ENCODE data around the gene HTRA1. TPM values are rescaled to one million over a fixed set of nuclear protein-coding genes. Genes with fewer than 3 reads are reported as not detected.

The HTRA1 gene
- total RNA-seq, 1 donor from 2014 or later = not detected

DNA sequence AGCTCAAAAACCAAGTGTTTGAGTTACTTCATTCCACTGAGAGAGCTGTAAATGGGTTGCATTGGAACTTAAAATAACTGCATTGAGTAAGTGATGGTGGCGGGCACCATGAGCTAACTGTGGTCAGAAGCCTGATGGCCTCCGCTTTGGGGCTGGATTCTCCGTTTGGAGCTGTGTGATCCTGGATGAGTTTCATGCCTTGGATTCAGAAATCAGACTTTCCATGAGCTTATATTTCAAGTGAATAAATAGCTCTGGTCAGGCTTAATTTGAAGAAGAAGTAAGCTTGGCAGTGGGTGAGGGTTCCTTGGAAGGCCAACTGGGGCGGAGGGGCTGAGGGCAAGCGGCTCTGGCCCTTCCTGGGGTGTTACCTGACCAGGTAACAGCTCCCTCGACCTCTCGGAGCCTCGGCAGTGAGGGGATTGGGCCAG lies 5.6 kb downstream of the HTRA1 start:
- ChIA-PET POLR2A (no interaction called here), CTCF (no interaction called here)
- Mint-ChIP-seq H3K27me3 (peaks cover 33% of the 10 kb centered on the region), H3K4me1 (peaks cover 10% of the 10 kb centered on the region), H3K4me3 (no peak overlapping the region), H3K36me3 (ENCODE audit: low read depth) (no peaks in the 10 kb centered on the region), H3K27ac (no peak overlapping the region), H3K9me3 (no peaks in the 10 kb centered on the region)
- TF ChIP-seq, protein P1, sequence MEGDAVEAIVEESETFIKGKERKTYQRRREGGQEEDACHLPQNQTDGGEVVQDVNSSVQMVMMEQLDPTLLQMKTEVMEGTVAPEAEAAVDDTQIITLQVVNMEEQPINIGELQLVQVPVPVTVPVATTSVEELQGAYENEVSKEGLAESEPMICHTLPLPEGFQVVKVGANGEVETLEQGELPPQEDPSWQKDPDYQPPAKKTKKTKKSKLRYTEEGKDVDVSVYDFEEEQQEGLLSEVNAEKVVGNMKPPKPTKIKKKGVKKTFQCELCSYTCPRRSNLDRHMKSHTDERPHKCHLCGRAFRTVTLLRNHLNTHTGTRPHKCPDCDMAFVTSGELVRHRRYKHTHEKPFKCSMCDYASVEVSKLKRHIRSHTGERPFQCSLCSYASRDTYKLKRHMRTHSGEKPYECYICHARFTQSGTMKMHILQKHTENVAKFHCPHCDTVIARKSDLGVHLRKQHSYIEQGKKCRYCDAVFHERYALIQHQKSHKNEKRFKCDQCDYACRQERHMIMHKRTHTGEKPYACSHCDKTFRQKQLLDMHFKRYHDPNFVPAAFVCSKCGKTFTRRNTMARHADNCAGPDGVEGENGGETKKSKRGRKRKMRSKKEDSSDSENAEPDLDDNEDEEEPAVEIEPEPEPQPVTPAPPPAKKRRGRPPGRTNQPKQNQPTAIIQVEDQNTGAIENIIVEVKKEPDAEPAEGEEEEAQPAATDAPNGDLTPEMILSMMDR (IDR thresholded peaks at IDR 0.05) = no peak
- intact Hi-C loops (cut with micrococcal nuclease) = no loop called here
- no peak for DNase-seq
- no peak for ATAC-seq (ENCODE audit: low read depth)

DNA sequence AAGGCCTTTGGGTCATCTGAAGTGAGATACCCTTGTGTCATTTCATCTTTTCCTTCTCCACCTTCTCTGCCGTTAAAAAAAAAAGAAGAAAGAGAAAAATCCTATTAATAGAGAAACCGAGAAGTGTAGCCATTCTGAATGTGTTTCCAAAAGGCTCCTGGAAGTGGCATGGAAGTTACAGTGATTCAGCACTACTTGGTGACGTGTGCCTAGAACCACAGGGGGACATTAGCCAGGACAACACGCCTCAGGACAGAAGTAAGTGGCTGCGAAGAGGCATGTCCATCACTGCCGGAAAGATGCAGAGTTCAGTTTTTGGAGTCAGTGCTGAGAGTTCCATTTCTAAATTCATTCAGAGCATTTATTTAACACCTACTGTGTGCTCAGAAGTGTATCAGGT lies 6.3 kb downstream of the HTRA1 start:
- CTCF ChIA-PET = no interaction called here
- ATAC-seq (ENCODE audit: low read depth) = no peak

GRCh38 chr10:122468307-122468925 lies 7.1 kb downstream of the HTRA1 start:
- CTCF ChIA-PET = no interaction called here
- Mint-ChIP-seq H3K27ac (no peak overlapping the region), H3K36me3 (ENCODE audit: low read depth) (no peaks in the 10 kb centered on the region), H3K4me3 (no peak overlapping the region), H3K4me1 (peaks cover 2% of the 10 kb centered on the region), H3K9me3 (no peaks in the 10 kb centered on the region), H3K27me3 (peaks cover 27% of the 10 kb centered on the region)
- TF ChIP-seq, protein P1 (IDR thresholded peaks at IDR 0.05) = no peak
- ATAC-seq (ENCODE audit: low read depth) (no peak), DNase-seq (no peak)
- intact Hi-C loops (cut with micrococcal nuclease) = no loop called here
- POLR2A ChIA-PET = no interaction called here

More for the DNA sequence above, 6.3 kb downstream of the HTRA1 start:
- POLR2A ChIA-PET = no interaction called here
- intact Hi-C loops (cut with micrococcal nuclease) = no loop called here
- H3K4me3 Mint-ChIP-seq = no peak overlapping the region
- H3K36me3 Mint-ChIP-seq (ENCODE audit: low read depth) = no peaks in the 10 kb centered on the region
- no peak for DNase-seq
- no peak overlapping the region for H3K27ac Mint-ChIP-seq
- peaks cover 28% of the 10 kb centered on the region for H3K27me3 Mint-ChIP-seq
- peaks cover 5% of the 10 kb centered on the region for H3K4me1 Mint-ChIP-seq
- TF ChIP-seq, protein P1 (IDR thresholded peaks at IDR 0.05) = no peak
- H3K9me3 Mint-ChIP-seq = no peaks in the 10 kb centered on the region

DNA sequence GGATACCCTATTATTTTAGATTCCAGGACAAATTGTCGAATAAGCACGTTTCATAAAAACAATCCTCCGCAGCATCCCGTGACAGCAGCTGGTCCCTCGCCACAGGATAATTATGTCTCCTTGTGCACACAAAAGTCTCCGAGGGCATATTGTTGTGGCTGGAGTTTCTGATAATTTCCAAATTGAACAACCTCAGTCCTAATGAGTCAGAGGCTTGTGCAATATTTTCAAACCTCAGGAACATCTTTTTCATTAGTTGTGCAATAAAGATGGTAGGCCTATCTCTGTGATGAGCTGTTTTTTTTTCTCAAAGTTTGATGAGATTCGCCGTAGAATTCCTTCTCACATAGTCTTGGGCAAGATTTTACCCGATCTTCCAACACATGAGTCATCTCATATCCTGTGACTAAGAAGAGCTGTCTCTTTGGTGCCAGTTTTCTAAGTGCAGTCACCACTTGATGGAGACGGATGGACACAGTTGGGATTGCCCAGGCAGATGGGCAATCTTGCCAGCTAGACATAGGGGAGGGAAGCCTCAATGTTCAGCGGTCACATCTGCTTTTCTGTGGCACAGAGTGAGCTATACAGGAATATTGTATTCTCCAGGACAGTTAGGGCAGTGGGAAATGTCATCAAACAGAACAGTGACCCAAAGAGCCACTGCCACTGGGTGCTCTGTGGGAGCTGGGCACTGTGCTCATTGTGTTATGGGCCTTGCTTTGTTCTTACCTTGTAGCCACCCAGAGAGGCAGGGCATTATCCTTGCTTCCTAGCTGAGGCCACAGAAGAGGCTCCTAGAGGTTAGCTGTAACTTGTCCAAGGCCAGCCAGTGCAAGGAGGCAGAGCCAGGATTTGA lies 7.8 kb downstream of the HTRA1 start:
- H3K9me3 Mint-ChIP-seq = no peaks in the 10 kb centered on the region
- no peak overlapping the region for H3K4me3 Mint-ChIP-seq
- ATAC-seq (ENCODE audit: low read depth) = no peak
- POLR2A ChIA-PET = no interaction called here
- peaks cover 20% of the 10 kb centered on the region for H3K27me3 Mint-ChIP-seq
- TF ChIP-seq, protein P1 (IDR thresholded peaks at IDR 0.05) = no peak
- no peaks in the 10 kb centered on the region for H3K36me3 Mint-ChIP-seq (ENCODE audit: low read depth)
- no peak for DNase-seq
- CTCF ChIA-PET = no interaction called here
- no peaks in the 10 kb centered on the region for H3K4me1 Mint-ChIP-seq
- intact Hi-C loops (cut with micrococcal nuclease) = no loop called here
- H3K27ac Mint-ChIP-seq = no peak overlapping the region

DNA sequence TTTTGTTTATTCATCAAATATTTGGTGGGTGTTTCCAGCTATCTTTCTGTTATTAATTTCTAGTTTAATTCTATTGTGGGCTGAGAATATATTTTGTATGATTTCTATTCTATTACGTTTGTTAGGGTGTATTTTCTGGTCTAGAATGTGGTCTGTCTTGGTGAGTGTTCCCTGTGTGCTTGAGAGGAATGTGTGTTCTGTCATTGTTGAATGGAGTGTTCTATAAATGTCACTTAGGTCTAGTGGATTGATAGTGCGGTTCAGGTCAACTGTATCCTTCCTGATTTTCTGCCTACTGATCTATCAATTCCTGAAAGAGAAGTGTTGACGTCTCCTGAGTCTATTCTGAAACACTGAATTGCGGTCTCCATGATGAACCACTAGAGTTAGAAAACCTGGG lies 8.5 kb downstream of the HTRA1 start:
- POLR2A ChIA-PET = no interaction called here
- H3K9me3 Mint-ChIP-seq = no peaks in the 10 kb centered on the region
- DNase-seq = no peak
- TF ChIP-seq, protein P1 (IDR thresholded peaks at IDR 0.05) = no peak
- H3K36me3 Mint-ChIP-seq (ENCODE audit: low read depth) = no peaks in the 10 kb centered on the region
- ATAC-seq (ENCODE audit: low read depth) = no peak
- H3K27ac Mint-ChIP-seq = no peak overlapping the region
- intact Hi-C loops (cut with micrococcal nuclease) = no loop called here
- peaks cover 20% of the 10 kb centered on the region for H3K27me3 Mint-ChIP-seq
- no peak overlapping the region for H3K4me3 Mint-ChIP-seq
- H3K4me1 Mint-ChIP-seq = peaks cover 2% of the 10 kb centered on the region
- CTCF ChIA-PET = no interaction called here

All from activated B cell treated with CpG ODN at 0.5 μM for 24 hours (primary cell).